CD4-positive, alpha-beta T cell (primary cell): Measurements from ENCODE around the gene KCNC1. TPM values are rescaled to one million over a fixed set of nuclear protein-coding genes. Genes with fewer than 3 reads are reported as not detected.

ENCODE experiments used
- ATAC-seq: fragments of 200-7000 bp; cut with Tn5 transposase; one replicate; pipeline ENCODE4 v1.10.0; 2022; ENCODE audit warnings: mild to moderate bottlenecking; ENCODE audit not compliant: poor library complexity
- CTCF ChIA-PET: fragments of 350-600 bp; sonication (Branson Sonifier 250); formaldehyde crosslinking; loops from one replicate; lab custom pipeline; 2021; ENCODE audit warnings: antibody characterized with exemption, inconsistent platforms; lab: Charles Lee
- POLR2A ChIA-PET: fragments of 350-600 bp; sonication (Branson Sonifier 250); formaldehyde crosslinking; loops from one replicate; lab custom pipeline; 2021; ENCODE audit warnings: antibody characterized with exemption, inconsistent platforms; lab: Charles Lee
- DNase-seq, 14 experiments: peaks; one replicate each; pipeline ENCODE4 v3.0.0-alpha.2; 2013 to 2020; ENCODE audit warnings: mixed read lengths in 2 of 14
- H3K27ac ChIP-seq, 2 donors: one replicate each; pipeline versions ENCODE4 v1.5.1 to v1.7.0; 2013; ENCODE audit warnings: low read length in 2 of 2, low read depth in 1 of 2, mild to moderate bottlenecking in 1 of 2
- H3K27me3 ChIP-seq, 2 experiments: 1 replicate in 1 of 2; 2 replicates in 1 of 2; pipeline versions ENCODE4 v1.6.1 to v1.7.0; 2013; ENCODE audit warnings: low read length in 2 of 2, control low read depth in 1 of 2, mild to moderate bottlenecking in 1 of 2, moderate library complexity in 1 of 2; ENCODE audit not compliant: insufficient read depth in 2 of 2, control insufficient read depth in 1 of 2
- H3K36me3 ChIP-seq: one replicate; pipeline ENCODE4 v1.6.1; 2013; ENCODE audit warnings: low read length, control low read depth; ENCODE audit not compliant: insufficient read depth
- H3K4me1 ChIP-seq: one replicate; pipeline ENCODE4 v1.6.1; 2013; ENCODE audit warnings: low read length, control low read depth; ENCODE audit not compliant: insufficient read depth
- H3K4me3 ChIP-seq: one replicate; pipeline ENCODE4 v1.5.1; 2013; ENCODE audit warnings: mild to moderate bottlenecking, low read length, moderate library complexity
- H3K9me3 ChIP-seq, 2 experiments: 1 replicate in 1 of 2; 2 replicates in 1 of 2; pipeline versions ENCODE4 v1.6.1 to v1.7.0; 2013; ENCODE audit warnings: low read length in 2 of 2, mild to moderate bottlenecking in 2 of 2, control low read depth in 1 of 2, moderate library complexity in 1 of 2; ENCODE audit not compliant: control insufficient read depth in 1 of 2, insufficient read depth in 1 of 2
- H3K27ac Mint-ChIP-seq: one replicate; pipeline ENCODE4 v1.8.0; 2020; ENCODE audit warnings: mixed read lengths
- H3K27me3 Mint-ChIP-seq: one replicate; pipeline ENCODE4 v1.8.0; 2021; ENCODE audit warnings: mixed read lengths
- H3K36me3 Mint-ChIP-seq: one replicate; pipeline ENCODE4 v1.8.0; 2021; ENCODE audit warnings: low read depth, mixed read lengths
- H3K4me1 Mint-ChIP-seq: one replicate; pipeline ENCODE4 v1.8.0; 2021; ENCODE audit warnings: low read depth, mixed read lengths
- H3K4me3 Mint-ChIP-seq: one replicate; pipeline ENCODE4 v1.8.0; 2020; ENCODE audit warnings: mild to moderate bottlenecking, mixed read lengths
- H3K9me3 Mint-ChIP-seq: one replicate; pipeline ENCODE4 v1.8.0; 2020; ENCODE audit warnings: mixed read lengths
- CTCF ChIP-seq: fragments of 200-600 bp; IDR thresholded peaks from one replicate; pipeline ENCODE4 v1.8.0; 2022; ENCODE audit warnings: antibody characterized with exemption, mild to moderate bottlenecking
- intact Hi-C, 2 experiments: fragments of 100-400 bp; cut with DNase I in 1 of 2; cut with micrococcal nuclease in 1 of 2; formaldehyde crosslinking; loops; one replicate each; pipeline versions ENCODE4 v1.15.1 to v1.9.0; 2023 to 2025; cut with DNase I, micrococcal nuclease
- total RNA-seq, 174 experiments: library from RNA in 2 of 174; stranded (reverse) in 2 of 174; gene quantifications; one replicate each; pipeline ENCODE4 v1.2.3 and lab custom pipeline; 2021 to 2026

Gene KCNC1
- total RNA-seq, 2 experiments from 2014 or later: not detected

- intact Hi-C loops: no loop called here
- H3K27ac ChIP-seq: no peak overlapping the region
- H3K27ac Mint-ChIP-seq: no peak overlapping the region
Measured at GRCh38 chr11:17752144-17752543, 17.6 kb downstream of the KCNC1 start.

GRCh38 chr11:17753153-17753552 is 18.6 kb downstream of the KCNC1 start:
- no peaks in the 10 kb centered on the region for H3K4me1 ChIP-seq
- H3K27me3 ChIP-seq: no peaks in the 10 kb centered on the region
- ATAC-seq: no peak
- ChIA-PET CTCF (no interaction called here), POLR2A (no interaction called here)
- no peaks in the 10 kb centered on the region for H3K9me3 Mint-ChIP-seq
- H3K9me3 ChIP-seq: no peaks in the 10 kb centered on the region
- H3K4me3 ChIP-seq: no peak overlapping the region
- TF ChIP-seq CTCF: no peak
- no peaks in the 10 kb centered on the region for H3K36me3 Mint-ChIP-seq
- DNase-seq: no peak
- H3K27me3 Mint-ChIP-seq: peaks cover 14% of the 10 kb centered on the region
- H3K4me3 Mint-ChIP-seq: no peak overlapping the region
- H3K36me3 ChIP-seq: no peaks in the 10 kb centered on the region
- no peak overlapping the region for H3K27ac Mint-ChIP-seq
- intact Hi-C loops: no loop called here
- no peaks in the 10 kb centered on the region for H3K4me1 Mint-ChIP-seq
- no peak overlapping the region for H3K27ac ChIP-seq

More at GRCh38 chr11:17752144-17752543, 17.6 kb downstream of the KCNC1 start:
- Mint-ChIP-seq H3K4me1 (no peaks in the 10 kb centered on the region), H3K36me3 (no peaks in the 10 kb centered on the region), H3K27me3 (peaks cover 20% of the 10 kb centered on the region), H3K4me3 (no peak overlapping the region), H3K9me3 (no peaks in the 10 kb centered on the region)
- no peak for DNase-seq
- ATAC-seq: no peak
- no peaks in the 10 kb centered on the region for H3K4me1 ChIP-seq
- TF ChIP-seq CTCF: no peak
- no peaks in the 10 kb centered on the region for H3K27me3 ChIP-seq
- no peak overlapping the region for H3K4me3 ChIP-seq
- ChIA-PET CTCF (no interaction called here), POLR2A (no interaction called here)
- H3K36me3 ChIP-seq: no peaks in the 10 kb centered on the region
- no peaks in the 10 kb centered on the region for H3K9me3 ChIP-seq

DNA sequence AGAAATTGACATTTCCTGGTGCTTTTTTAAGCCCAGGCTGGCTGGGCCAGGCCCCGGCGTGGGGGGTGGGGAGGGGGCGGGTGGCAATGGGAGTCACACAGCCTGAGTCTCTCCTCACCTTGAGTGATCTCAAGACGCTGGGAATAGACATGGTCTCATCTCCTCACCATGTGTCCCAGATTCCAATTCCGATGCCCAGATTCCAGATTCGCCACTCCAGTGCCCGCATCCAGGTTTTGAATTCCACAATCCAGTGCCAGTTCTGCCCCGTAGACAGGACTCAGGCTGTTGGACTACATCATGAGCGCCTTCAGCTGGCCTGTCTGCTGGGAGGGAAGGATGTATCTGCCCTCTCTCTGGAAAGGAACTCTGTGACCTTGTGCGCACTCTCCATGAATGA is 19.1 kb downstream of the KCNC1 start:
- no peaks in the 10 kb centered on the region for H3K36me3 Mint-ChIP-seq
- H3K4me1 Mint-ChIP-seq: no peaks in the 10 kb centered on the region
- H3K27me3 Mint-ChIP-seq: peaks cover 13% of the 10 kb centered on the region
- intact Hi-C loops: no loop called here
- no peak overlapping the region for H3K4me3 Mint-ChIP-seq
- DNase-seq: no peak
- no peak for ATAC-seq
- Histone ChIP-seq H3K27ac (no peak overlapping the region), H3K4me1 (no peaks in the 10 kb centered on the region), H3K27me3 (no peaks in the 10 kb centered on the region), H3K9me3 (no peaks in the 10 kb centered on the region), H3K36me3 (no peaks in the 10 kb centered on the region), H3K4me3 (no peak overlapping the region)
- ChIA-PET CTCF (no interaction called here), POLR2A (no interaction called here)
- TF ChIP-seq CTCF: no peak
- no peak overlapping the region for H3K27ac Mint-ChIP-seq
- H3K9me3 Mint-ChIP-seq: no peaks in the 10 kb centered on the region
